ENCODE data around the gene RADIL.

DNA sequence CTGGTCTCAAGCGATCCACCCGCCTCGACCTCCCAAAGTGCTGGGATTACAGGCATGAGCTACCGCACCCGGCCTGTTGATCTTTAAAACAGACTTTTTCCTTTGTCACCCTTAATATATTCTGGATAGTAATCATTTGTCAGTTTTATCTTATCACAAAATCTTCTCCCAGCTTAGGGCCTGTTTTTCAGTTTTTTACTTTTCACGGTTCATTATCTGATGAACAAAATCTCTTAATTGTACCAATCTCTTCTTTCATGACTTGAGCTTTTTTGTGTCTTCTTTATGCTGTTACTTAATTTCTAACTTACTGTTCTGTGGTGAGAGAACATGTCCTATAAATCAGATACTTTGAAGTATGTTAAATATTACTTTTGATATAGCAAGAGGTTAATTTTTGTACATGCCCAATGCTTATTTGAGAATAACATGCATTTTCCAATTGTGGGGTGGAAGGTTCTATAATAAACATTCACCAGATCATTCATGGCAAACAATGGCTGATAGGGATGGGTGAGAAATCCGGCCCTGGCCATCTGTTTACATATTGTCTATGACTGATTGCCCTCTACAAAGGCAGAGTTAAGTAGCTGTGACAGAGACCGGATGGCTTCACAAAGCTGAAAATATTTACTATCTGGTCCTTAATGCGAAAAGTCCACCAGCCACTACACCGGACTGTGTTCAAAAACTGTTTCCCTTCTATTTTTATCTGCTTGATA is 27.0 kb downstream of the RADIL start:
- TF ChIP-seq EZH2phosphoT487 (IDR thresholded peaks at IDR 0.05; ENCODE audit: borderline replicate concordance) = no peak
- TF ChIP-seq, protein P1, sequence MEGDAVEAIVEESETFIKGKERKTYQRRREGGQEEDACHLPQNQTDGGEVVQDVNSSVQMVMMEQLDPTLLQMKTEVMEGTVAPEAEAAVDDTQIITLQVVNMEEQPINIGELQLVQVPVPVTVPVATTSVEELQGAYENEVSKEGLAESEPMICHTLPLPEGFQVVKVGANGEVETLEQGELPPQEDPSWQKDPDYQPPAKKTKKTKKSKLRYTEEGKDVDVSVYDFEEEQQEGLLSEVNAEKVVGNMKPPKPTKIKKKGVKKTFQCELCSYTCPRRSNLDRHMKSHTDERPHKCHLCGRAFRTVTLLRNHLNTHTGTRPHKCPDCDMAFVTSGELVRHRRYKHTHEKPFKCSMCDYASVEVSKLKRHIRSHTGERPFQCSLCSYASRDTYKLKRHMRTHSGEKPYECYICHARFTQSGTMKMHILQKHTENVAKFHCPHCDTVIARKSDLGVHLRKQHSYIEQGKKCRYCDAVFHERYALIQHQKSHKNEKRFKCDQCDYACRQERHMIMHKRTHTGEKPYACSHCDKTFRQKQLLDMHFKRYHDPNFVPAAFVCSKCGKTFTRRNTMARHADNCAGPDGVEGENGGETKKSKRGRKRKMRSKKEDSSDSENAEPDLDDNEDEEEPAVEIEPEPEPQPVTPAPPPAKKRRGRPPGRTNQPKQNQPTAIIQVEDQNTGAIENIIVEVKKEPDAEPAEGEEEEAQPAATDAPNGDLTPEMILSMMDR (conservative IDR thresholded peaks at IDR 0.05; ENCODE audit: low read length) = no peak
